Endodermal cell (in vitro differentiated cells): ENCODE measurements around the gene DCK. TPM values are rescaled to one million over a fixed set of nuclear protein-coding genes. Genes with fewer than 3 reads are reported as not detected.
A peak's percentile ranks its signal among the peaks of the same experiment; 100 is the strongest.

Source experiments
- DNase-seq: peaks from one replicate; pipeline ENCODE4 v3.0.0-alpha.2; 2017
- H3K27ac ChIP-seq: 2 replicates; pipeline ENCODE4 v1.5.1; 2013; ENCODE audit warnings: mild to moderate bottlenecking, low read depth, low read length, moderate library complexity
- H3K27me3 ChIP-seq: 2 replicates; pipeline ENCODE4 v1.6.1; 2013; ENCODE audit warnings: mild to moderate bottlenecking, low read length, moderate library complexity; ENCODE audit not compliant: insufficient read depth, control insufficient read depth, poor library complexity, severe bottlenecking
- H3K36me3 ChIP-seq: 2 replicates; pipeline ENCODE4 v1.7.0; 2013; ENCODE audit warnings: mild to moderate bottlenecking, low read length, moderate library complexity; ENCODE audit not compliant: control insufficient read depth, insufficient read depth
- H3K4me1 ChIP-seq: one replicate; pipeline ENCODE4 v1.7.0; 2013; ENCODE audit warnings: low read length; ENCODE audit not compliant: control insufficient read depth, insufficient read depth
- H3K4me3 ChIP-seq: 2 replicates; pipeline ENCODE4 v1.5.1; 2013; ENCODE audit warnings: mild to moderate bottlenecking, low read length, moderate library complexity
- H3K9ac ChIP-seq: 2 replicates; pipeline ENCODE4 v1.6.1; 2013; ENCODE audit warnings: mild to moderate bottlenecking, low read length, moderate library complexity; ENCODE audit not compliant: poor library complexity, severe bottlenecking; ENCODE audit errors: extremely low read depth
- H3K9me3 ChIP-seq: 2 replicates; pipeline ENCODE4 v1.6.1; 2013; ENCODE audit warnings: mild to moderate bottlenecking, low read length, moderate library complexity; ENCODE audit not compliant: control insufficient read depth
- H3K27ac Mint-ChIP-seq: 2 replicates; pipeline ENCODE4 v1.8.0; 2020; ENCODE audit warnings: mixed read lengths
- H3K27me3 Mint-ChIP-seq: 2 replicates; pipeline ENCODE4 v1.8.0; 2021; ENCODE audit warnings: mild to moderate bottlenecking, mixed read lengths; ENCODE audit not compliant: insufficient read depth
- H3K36me3 Mint-ChIP-seq: 2 replicates; pipeline ENCODE4 v1.8.0; 2020; ENCODE audit warnings: low read depth, mixed read lengths
- H3K4me1 Mint-ChIP-seq: 2 replicates; pipeline ENCODE4 v1.8.0; 2020; ENCODE audit warnings: mixed read lengths
- H3K4me3 Mint-ChIP-seq: 2 replicates; pipeline ENCODE4 v1.8.0; 2020; ENCODE audit warnings: mild to moderate bottlenecking, moderate library complexity, mixed read lengths
- H3K9me3 Mint-ChIP-seq: 2 replicates; pipeline ENCODE4 v1.8.0; 2020; ENCODE audit warnings: mild to moderate bottlenecking, mixed read lengths
- CTCF ChIP-seq: fragments of 200-600 bp; sonication (generic); conservative IDR thresholded peaks from 2 replicates; pipeline ENCODE4 v1.5.0; 2021; ENCODE audit warnings: antibody characterized with exemption, mild to moderate bottlenecking
- WGBS, 2 experiments: methylation state at CpG; one replicate each; pipeline versions ENCODE4 v1.1.5 to v1.1.7; 2013; ENCODE audit warnings: missing lambda C conversion rate in 2 of 2, mixed read lengths in 1 of 2; ENCODE audit not compliant: insufficient coverage in 1 of 2, insufficient read length in 1 of 2; 5-methylcytosine and 5-hydroxymethylcytosine counted together
- total RNA-seq, 2 donors: library from RNA; stranded (reverse); fragmentation: NEBNext Ultra II Directional in 1 of 2; extraction: Animal tissue kit (Norgen Biotek cat#: 25700) in 1 of 2; gene quantifications; 2 replicates in 1 of 2; 3 replicates in 1 of 2; pipeline ENCODE4 v1.2.1, GENCODE V29; 2021

DCK gene
- total RNA-seq, 2 donors from 2014 or later = 15.3 to 26.1 TPM

GRCh38 chr4:70976252-70976651, 17.2 kb upstream of the DCK start:
- no peak overlapping the region for H3K4me3 Mint-ChIP-seq
- Histone ChIP-seq H3K4me3 (no peak overlapping the region), H3K9me3 (no peaks in the 10 kb centered on the region), H3K27ac (no peak overlapping the region), H3K4me1 (no peaks in the 10 kb centered on the region), H3K9ac (no peak overlapping the region), H3K36me3 (peaks cover 67% of the 10 kb centered on the region), H3K27me3 (no peaks in the 10 kb centered on the region)
- no peak for TF ChIP-seq CTCF
- H3K36me3 Mint-ChIP-seq = peaks cover 22% of the 10 kb centered on the region
- H3K9me3 Mint-ChIP-seq = no peaks in the 10 kb centered on the region
- DNase-seq = no peak
- H3K4me1 Mint-ChIP-seq = peaks cover 3% of the 10 kb centered on the region
- 96 to 100% methylated on average over 1 to 3 of the region's 3 CpGs for WGBS, 2 experiments
- peak overlapping the region; percentile 18 for H3K27ac Mint-ChIP-seq
- no peaks in the 10 kb centered on the region for H3K27me3 Mint-ChIP-seq

- Mint-ChIP-seq H3K27ac (no peak overlapping the region), H3K9me3 (no peaks in the 10 kb centered on the region), H3K36me3 (peaks cover 10% of the 10 kb centered on the region), H3K4me3 (no peak overlapping the region), H3K4me1 (peaks cover 3% of the 10 kb centered on the region), H3K27me3 (no peaks in the 10 kb centered on the region)
- no peak overlapping the region for H3K9ac ChIP-seq
- H3K27ac ChIP-seq = no peak overlapping the region
- H3K4me1 ChIP-seq = no peaks in the 10 kb centered on the region
- peaks cover 57% of the 10 kb centered on the region for H3K36me3 ChIP-seq
- 100% methylated on average over 1 of the region's 1 CpG; no CpG with 5 or more reads in 1 of the 2 experiments for WGBS, 2 experiments
- no peak overlapping the region for H3K4me3 ChIP-seq
- no peaks in the 10 kb centered on the region for H3K27me3 ChIP-seq
- TF ChIP-seq CTCF = no peak
- no peaks in the 10 kb centered on the region for H3K9me3 ChIP-seq
- no peak for DNase-seq
Measured at GRCh38 chr4:70979445-70980008, 13.9 kb upstream of the DCK start.

DNA sequence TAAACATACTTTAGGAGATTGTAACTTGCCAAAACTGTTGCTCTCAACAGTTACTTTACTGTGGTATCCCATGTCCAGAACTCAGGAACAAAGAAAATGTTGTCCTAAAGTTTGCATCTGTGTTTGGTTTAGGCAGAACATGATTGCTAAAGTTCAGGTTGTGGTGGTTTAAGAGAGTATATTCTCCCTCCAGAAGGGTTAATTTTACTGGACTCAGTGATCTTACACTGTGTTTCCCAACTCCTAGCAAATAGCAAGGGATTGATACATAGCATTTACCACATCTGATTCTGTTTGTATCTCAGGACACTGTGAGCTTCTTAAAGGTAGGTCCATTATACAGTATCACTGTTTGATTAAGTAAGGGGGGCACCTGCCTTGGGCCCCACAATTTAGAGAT, 13.3 kb upstream of the DCK start:
- peaks cover 51% of the 10 kb centered on the region for H3K36me3 ChIP-seq
- H3K27ac ChIP-seq = no peak overlapping the region
- no peak overlapping the region for H3K9ac ChIP-seq
- H3K4me1 ChIP-seq = no peaks in the 10 kb centered on the region
- Mint-ChIP-seq H3K4me3 (no peak overlapping the region), H3K27me3 (no peaks in the 10 kb centered on the region), H3K4me1 (peaks cover 3% of the 10 kb centered on the region), H3K36me3 (peaks cover 10% of the 10 kb centered on the region), H3K27ac (no peak overlapping the region), H3K9me3 (no peaks in the 10 kb centered on the region)
- TF ChIP-seq CTCF = no peak
- H3K9me3 ChIP-seq = no peaks in the 10 kb centered on the region
- no peaks in the 10 kb centered on the region for H3K27me3 ChIP-seq
- DNase-seq = no peak
- H3K4me3 ChIP-seq = no peak overlapping the region
